HG02763 (cell line): ENCODE measurements around the gene TAP2.
"Not testable (repeated sequence)": the region's sequence is repeated elsewhere in the genome, so short reads cannot be mapped to it uniquely, and the experiment has no call there.

Source experiments
- ATAC-seq: cut with Tn5 transposase; IDR thresholded peaks from one replicate; pipeline ENCODE4 v1.9.1; 2021; ENCODE audit warnings: mild to moderate bottlenecking, moderate library complexity; ENCODE audit not compliant: unreplicated experiment

Gene TAP2

DNA sequence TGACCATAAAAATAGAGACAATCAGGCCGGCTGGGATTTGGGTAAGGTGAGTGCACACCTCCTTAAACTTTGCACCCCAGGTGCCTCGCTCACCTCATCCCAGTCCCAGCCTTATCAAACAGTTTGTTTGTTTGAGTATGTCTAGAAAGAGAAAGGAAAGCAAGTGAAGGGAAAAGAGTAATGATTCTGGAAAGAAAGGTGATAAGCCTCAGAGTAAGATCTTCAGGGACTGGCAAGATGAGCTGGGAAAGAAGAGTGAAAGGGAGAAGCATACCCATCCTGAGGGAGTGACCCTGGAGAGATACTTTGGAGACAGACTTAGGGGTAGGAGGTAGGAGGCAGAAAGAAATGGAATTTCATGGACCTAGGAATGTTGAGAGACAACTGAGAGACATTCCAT, 1.7 kb downstream of the TAP2 start:
- no peak for ATAC-seq

- no peak for ATAC-seq
These were observed 3.2 kb downstream of the TAP2 start for GRCh38 chr6:32835167-32835893.

- ATAC-seq: no peak
These were observed 4.9 kb downstream of the TAP2 start for GRCh38 chr6:32833664-32834063.

GRCh38 chr6:32832535-32832934, 6.0 kb downstream of the TAP2 start:
- ATAC-seq: no peak

DNA sequence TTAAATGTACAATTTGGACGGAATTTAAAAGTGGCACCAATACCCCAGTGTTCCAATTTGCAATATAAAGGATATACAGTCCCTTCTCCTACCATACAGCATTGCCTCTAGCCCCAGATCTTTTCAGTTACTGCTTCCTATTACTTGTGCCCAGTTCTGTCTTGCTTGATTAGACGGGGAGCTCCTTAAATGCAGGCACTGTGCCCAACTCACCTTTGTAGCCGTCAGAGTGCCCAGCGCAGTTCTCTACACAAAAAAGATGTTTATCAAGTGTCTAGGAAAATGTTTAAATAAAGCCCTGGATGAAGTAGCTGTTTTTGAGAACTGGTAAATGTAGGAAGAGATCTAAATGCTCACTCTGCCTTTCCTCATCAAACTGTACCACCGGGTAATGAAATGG, 7.6 kb downstream of the TAP2 start:
- ATAC-seq: no peak

GRCh38 chr6:32830017-32830416, 8.5 kb downstream of the TAP2 start:
- ATAC-seq: no peak

- no peak for ATAC-seq
These were observed 9.0 kb downstream of the TAP2 start for GRCh38 chr6:32829495-32829894.

DNA sequence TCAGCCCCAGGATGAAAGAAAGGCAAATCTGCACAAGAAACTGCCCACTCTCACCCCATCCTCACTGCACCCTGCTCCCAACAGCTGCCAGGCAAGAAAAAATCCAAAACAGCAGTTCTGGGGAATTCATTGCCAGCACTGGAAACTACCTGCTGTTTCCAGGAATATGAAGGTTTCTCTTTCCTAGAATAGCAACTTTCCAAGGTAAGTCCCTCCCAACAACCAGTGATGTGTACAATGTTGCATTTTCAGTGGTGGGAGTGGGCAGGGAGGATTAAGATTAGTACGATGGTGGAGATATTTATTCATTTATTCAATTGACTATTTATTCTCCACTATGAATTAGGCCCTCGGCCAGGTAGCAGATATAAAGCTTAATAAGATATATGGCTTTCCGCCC, 11.5 kb downstream of the TAP2 start:
- ATAC-seq: no peak

- ATAC-seq: no peak
These were observed 12.6 kb downstream of the TAP2 start for GRCh38 chr6:32825966-32826365.

- no peak for ATAC-seq
These were observed 18.8 kb downstream of the TAP2 start for GRCh38 chr6:32819729-32820128.

- ATAC-seq: no peak
These were observed 19.7 kb downstream of the TAP2 start for GRCh38 chr6:32818867-32819266.

DNA sequence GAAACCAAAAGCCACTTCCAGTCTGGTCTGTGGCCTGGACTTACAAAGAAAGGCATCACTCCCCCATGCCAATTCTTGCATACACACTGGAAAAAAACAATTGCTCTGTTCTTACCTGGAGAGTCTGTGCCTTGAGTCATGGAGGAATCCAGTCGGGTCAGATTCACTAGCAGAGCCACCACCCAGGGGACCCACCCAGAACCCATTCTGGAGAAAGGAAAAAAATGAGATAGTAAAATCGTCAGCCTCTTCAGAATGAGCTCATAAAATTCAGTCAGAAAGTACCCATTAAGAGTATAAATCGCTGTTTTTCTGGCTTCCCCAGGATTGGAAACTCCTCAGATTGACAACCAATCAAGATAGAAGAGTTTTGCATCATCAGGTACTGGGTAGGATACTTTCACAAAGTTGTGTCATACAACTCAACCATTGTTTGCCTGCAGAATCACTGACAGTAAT, 21.8 kb downstream of the TAP2 start, which contains the start of gene HLA-DOB:
HLA-DOB (minus strand) TSS at position 257 of the 459 bp plus-strand sequence; CDS start at position 206, 51 bp downstream.
- ATAC-seq: no peak

- ATAC-seq: no peak
These were observed 22.5 kb downstream of the TAP2 start for GRCh38 chr6:32815996-32816395.

DNA sequence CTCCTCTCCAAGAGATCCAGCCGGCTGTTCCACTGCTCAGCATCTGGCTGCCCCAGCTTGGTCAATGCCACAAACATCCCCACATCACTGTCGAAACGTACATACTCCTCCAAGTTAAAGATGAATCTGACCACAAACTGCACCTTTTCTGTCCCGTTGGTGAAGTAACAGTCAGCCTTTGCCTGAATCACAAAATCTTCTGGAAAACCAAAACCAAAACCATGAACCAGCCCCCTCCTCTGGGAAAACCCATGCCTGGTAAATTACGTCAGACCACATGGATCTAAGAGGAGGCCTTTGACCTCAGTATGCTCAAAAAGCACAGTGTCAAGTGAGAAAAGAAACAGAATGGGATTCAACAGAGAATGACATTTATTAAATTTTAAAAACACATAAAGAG, 23.4 kb downstream of the TAP2 start:
- ATAC-seq: no peak

- ATAC-seq: no peak
These were observed 24.4 kb downstream of the TAP2 start for GRCh38 chr6:32814145-32814544.

GRCh38 chr6:32809171-32809570, 29.4 kb downstream of the TAP2 start:
- no peak for ATAC-seq

- no peak for ATAC-seq
These were observed 31.4 kb downstream of the TAP2 start for GRCh38 chr6:32807020-32807580.

GRCh38 chr6:32805404-32805803, 33.1 kb downstream of the TAP2 start:
- ATAC-seq: not testable (repeated sequence)

GRCh38 chr6:32803416-32803815, 35.1 kb downstream of the TAP2 start:
- no peak for ATAC-seq

GRCh38 chr6:32799740-32800139, 38.8 kb downstream of the TAP2 start:
- ATAC-seq: no peak

GRCh38 chr6:32799168-32799567, 39.4 kb downstream of the TAP2 start:
- no peak for ATAC-seq
